ENCODE measurements around the gene TTLL7.

DNA sequence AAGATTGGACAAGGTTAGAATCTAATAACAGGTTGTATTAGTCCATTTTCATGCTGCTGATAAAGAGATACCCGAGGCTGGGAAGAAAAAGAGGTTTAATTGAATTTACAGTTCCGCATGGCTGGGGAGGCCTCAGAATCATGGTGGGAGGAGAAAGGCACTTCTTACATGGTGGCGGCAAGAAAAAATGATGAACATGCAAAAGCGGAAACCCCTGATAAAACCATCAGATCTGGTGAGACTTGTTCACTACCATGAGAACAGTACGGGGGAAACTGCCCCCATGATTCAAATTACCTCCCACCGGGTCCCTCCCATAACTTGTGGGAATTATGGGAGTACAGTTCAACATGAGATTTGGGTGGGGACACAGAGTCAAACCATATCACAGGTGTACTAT is 22.9 kb upstream of the TTLL7 start:
- TF ChIP-seq, protein P1, sequence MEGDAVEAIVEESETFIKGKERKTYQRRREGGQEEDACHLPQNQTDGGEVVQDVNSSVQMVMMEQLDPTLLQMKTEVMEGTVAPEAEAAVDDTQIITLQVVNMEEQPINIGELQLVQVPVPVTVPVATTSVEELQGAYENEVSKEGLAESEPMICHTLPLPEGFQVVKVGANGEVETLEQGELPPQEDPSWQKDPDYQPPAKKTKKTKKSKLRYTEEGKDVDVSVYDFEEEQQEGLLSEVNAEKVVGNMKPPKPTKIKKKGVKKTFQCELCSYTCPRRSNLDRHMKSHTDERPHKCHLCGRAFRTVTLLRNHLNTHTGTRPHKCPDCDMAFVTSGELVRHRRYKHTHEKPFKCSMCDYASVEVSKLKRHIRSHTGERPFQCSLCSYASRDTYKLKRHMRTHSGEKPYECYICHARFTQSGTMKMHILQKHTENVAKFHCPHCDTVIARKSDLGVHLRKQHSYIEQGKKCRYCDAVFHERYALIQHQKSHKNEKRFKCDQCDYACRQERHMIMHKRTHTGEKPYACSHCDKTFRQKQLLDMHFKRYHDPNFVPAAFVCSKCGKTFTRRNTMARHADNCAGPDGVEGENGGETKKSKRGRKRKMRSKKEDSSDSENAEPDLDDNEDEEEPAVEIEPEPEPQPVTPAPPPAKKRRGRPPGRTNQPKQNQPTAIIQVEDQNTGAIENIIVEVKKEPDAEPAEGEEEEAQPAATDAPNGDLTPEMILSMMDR (IDR thresholded peaks at IDR 0.05), result no peak
- TF ChIP-seq POLR2A (IDR thresholded peaks at IDR 0.05), result no peak
